ENCODE data around the gene GRIP2. TPM values are rescaled to one million over a fixed set of nuclear protein-coding genes. Genes with fewer than 3 reads are reported as not detected.

The GRIP2 gene
- polyA plus RNA-seq, 3 donors, result not detected

DNA sequence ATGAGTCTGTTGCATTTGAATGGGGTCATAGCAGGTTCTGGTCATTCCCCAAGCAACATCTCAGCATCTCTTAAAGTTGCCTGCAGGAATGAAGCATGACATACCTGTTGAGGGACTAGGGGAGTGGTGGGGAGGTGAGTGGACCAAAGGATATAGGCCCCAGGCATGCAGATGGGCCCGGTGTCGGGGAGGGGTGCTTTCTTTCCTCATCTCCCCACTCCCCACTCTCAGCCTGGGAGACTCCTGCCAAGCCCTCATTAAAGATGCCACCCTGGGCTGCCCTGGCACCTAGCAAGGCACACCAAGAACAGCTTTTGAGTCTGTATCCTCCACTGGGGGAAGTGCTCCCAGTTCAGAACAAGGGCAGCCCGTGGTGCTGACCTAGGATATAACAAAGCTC, 54.2 kb downstream of the GRIP2 start:
- no CpG with 5 or more reads among the region's 3 CpGs for WGBS (ENCODE audit: insufficient coverage)
- Histone ChIP-seq H4K20me1 (ENCODE audit: insufficient read depth, low read length) (peaks cover 79% of the 10 kb centered on the region), H3K36me3 (replicated peaks in 1 of 2; ENCODE audit: control insufficient read depth in 1 of 2, insufficient read depth in 2 of 2, low read length in 2 of 2) (peaks cover 87 to 98% of the 10 kb centered on the region in 2 donors), H3K9me3 (replicated peaks in 1 of 2; ENCODE audit: control insufficient read depth in 1 of 2, insufficient read depth in 1 of 2, low read length in 2 of 2) (no peaks in the 10 kb centered on the region), H3K4me3 (replicated peaks in 1 of 3; ENCODE audit: low read depth in 2 of 3, low read length in 3 of 3) (no peak overlapping the region), H3K79me2 (ENCODE audit: insufficient read depth, low read length) (no peaks in the 10 kb centered on the region), H3K27ac (ENCODE audit: low read depth in 1 of 2, low read length in 2 of 2) (no peak overlapping the region), H3K27me3 (ENCODE audit: control insufficient read depth in 2 of 2, insufficient read depth in 2 of 2, low read length in 2 of 2) (no peaks in the 10 kb centered on the region), H3K4me1 (ENCODE audit: control insufficient read depth in 1 of 2, insufficient read depth in 2 of 2, low read length in 2 of 2) (no peaks in the 10 kb centered on the region), H3K4me2 (replicated peaks; ENCODE audit: extremely low read depth, low read length, poor library complexity, severe bottlenecking) (no peak overlapping the region), H3K9ac (ENCODE audit: insufficient read depth, low read length, poor library complexity, severe bottlenecking) (no peak overlapping the region), H2AFZ (ENCODE audit: insufficient read depth, low read depth, low read length, poor library complexity, severe bottlenecking) (no peak overlapping the region)
- Mint-ChIP-seq H3K27ac (peak overlapping the region in 1 of 7 donors; percentile 15), H3K27me3 (ENCODE audit: low read depth in 3 of 3) (no peaks in the 10 kb centered on the region), H3K4me3 (no peak overlapping the region), H3K36me3 (peaks cover 93 to 95% of the 10 kb centered on the region in 2 donors), H3K4me1 (no peaks in the 10 kb centered on the region), H3K9me3 (no peaks in the 10 kb centered on the region)
- TF ChIP-seq, protein P1, sequence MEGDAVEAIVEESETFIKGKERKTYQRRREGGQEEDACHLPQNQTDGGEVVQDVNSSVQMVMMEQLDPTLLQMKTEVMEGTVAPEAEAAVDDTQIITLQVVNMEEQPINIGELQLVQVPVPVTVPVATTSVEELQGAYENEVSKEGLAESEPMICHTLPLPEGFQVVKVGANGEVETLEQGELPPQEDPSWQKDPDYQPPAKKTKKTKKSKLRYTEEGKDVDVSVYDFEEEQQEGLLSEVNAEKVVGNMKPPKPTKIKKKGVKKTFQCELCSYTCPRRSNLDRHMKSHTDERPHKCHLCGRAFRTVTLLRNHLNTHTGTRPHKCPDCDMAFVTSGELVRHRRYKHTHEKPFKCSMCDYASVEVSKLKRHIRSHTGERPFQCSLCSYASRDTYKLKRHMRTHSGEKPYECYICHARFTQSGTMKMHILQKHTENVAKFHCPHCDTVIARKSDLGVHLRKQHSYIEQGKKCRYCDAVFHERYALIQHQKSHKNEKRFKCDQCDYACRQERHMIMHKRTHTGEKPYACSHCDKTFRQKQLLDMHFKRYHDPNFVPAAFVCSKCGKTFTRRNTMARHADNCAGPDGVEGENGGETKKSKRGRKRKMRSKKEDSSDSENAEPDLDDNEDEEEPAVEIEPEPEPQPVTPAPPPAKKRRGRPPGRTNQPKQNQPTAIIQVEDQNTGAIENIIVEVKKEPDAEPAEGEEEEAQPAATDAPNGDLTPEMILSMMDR (IDR thresholded peaks at IDR 0.05), result no peak
- intact Hi-C loops (cut with micrococcal nuclease), result no loop called here
- no peak for DNase-seq

DNA sequence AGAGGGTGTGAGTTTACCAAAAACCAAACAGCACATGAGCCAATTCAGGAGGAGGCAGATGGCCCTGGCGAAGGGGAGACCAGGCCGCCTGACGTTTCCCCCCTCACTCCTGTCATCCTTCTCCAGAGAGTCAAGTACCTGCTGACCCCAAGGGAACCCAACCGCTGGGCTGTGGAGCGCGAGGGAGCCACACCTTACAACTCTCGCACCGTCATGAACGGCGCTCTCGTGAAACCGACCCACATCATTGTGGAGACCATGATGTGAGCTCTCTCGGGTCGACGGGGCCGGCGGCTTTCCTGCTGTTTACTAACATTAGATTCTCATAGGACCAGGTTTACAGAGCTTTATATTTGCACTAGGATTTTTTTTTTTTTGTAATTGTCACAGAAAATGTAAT, 55.4 kb downstream of the GRIP2 start:
- Mint-ChIP-seq H3K36me3 (peaks cover 93 to 98% of the 10 kb centered on the region in 2 donors), H3K9me3 (no peaks in the 10 kb centered on the region), H3K4me1 (no peaks in the 10 kb centered on the region), H3K27ac (peak overlapping the region in 2 of 7 donors; percentile 70 to 79), H3K4me3 (no peak overlapping the region), H3K27me3 (ENCODE audit: low read depth in 3 of 3) (no peaks in the 10 kb centered on the region)
- H3K4me3 ChIP-seq (replicated peaks in 1 of 3; ENCODE audit: low read depth in 2 of 3, low read length in 3 of 3), result no peak overlapping the region
- H3K9me3 ChIP-seq (replicated peaks in 1 of 2; ENCODE audit: control insufficient read depth in 1 of 2, insufficient read depth in 1 of 2, low read length in 2 of 2), result no peaks in the 10 kb centered on the region
- no peaks in the 10 kb centered on the region for H3K4me1 ChIP-seq (ENCODE audit: control insufficient read depth in 1 of 2, insufficient read depth in 2 of 2, low read length in 2 of 2)
- no peak overlapping the region for H3K9ac ChIP-seq (ENCODE audit: insufficient read depth, low read length, poor library complexity, severe bottlenecking)
- no peak overlapping the region for H3K27ac ChIP-seq (ENCODE audit: low read depth in 1 of 2, low read length in 2 of 2)
- intact Hi-C loops (cut with micrococcal nuclease), result no loop called here
- H3K79me2 ChIP-seq (ENCODE audit: insufficient read depth, low read length), result no peaks in the 10 kb centered on the region
- H4K20me1 ChIP-seq (ENCODE audit: insufficient read depth, low read length), result peaks cover 83% of the 10 kb centered on the region
- H3K4me2 ChIP-seq (replicated peaks; ENCODE audit: extremely low read depth, low read length, poor library complexity, severe bottlenecking), result no peak overlapping the region
- 91% methylated on average over 16 of the region's 17 CpGs for WGBS (ENCODE audit: insufficient coverage)
- no peak overlapping the region for H2AFZ ChIP-seq (ENCODE audit: insufficient read depth, low read depth, low read length, poor library complexity, severe bottlenecking)
- no peaks in the 10 kb centered on the region for H3K27me3 ChIP-seq (ENCODE audit: control insufficient read depth in 2 of 2, insufficient read depth in 2 of 2, low read length in 2 of 2)
- DNase-seq, result no peak
- peaks cover 96 to 98% of the 10 kb centered on the region in 2 donors for H3K36me3 ChIP-seq (replicated peaks in 1 of 2; ENCODE audit: control insufficient read depth in 1 of 2, insufficient read depth in 2 of 2, low read length in 2 of 2)
- TF ChIP-seq, protein P1 (IDR thresholded peaks at IDR 0.05), result no peak

Measured in CD14-positive monocyte (primary cell).